ENCODE results near the gene AP2A2.

GRCh38 chr11:977830-978720, 52.4 kb downstream of the AP2A2 start:
- TF ChIP-seq CTCF (conservative IDR thresholded peaks at IDR 0.05; ENCODE audit: low read length) (no peak), EZH2phosphoT487 (IDR thresholded peaks at IDR 0.05; ENCODE audit: borderline replicate concordance, low read depth, low read length) (no peak)

Data from OCI-LY7 (cell line).